Panc1 (cell line): ENCODE measurements around the gene LEMD2. TPM values are rescaled to one million over a fixed set of nuclear protein-coding genes. Genes with fewer than 3 reads are reported as not detected.

Source experiments
- ATAC-seq: fragments of 200-7000 bp; cut with Tn5 transposase; 2 replicates; pipeline ENCODE4 v1.9.1; 2020; ENCODE audit warnings: mild to moderate bottlenecking, moderate library complexity
- Bru-seq: library from RNA; stranded (reverse); fragments of 400-500 nt; gene quantifications from one replicate; lab custom pipeline; 2021; lab: Mats Ljungman, UMichigan
- BruChase-seq, 2 experiments: library from RNA; stranded (reverse); fragments of 400-500 nt; gene quantifications; one replicate each; lab custom pipeline; 2021; lab: Mats Ljungman, UMichigan
- BruUV-seq: library from RNA; stranded (reverse); fragments of 400-500 nt; replicated peaks from 2 replicates; lab custom pipeline; 2021; lab: Mats Ljungman, UMichigan
- CTCF ChIA-PET: fragments of 300-600 bp; sonication (Branson Sonifier 250); formaldehyde crosslinking; loops from one replicate; lab custom pipeline; 2022; ENCODE audit warnings: antibody characterized with exemption; lab: Charles Lee
- POLR2A ChIA-PET: fragments of 300-600 bp; sonication (Branson Sonifier 250); formaldehyde crosslinking; loops from one replicate; lab custom pipeline; 2022; ENCODE audit warnings: antibody characterized with exemption; lab: Charles Lee
- DNase-seq: peaks from one replicate; pipeline ENCODE4 v3.0.0-alpha.2; 2010; ENCODE audit warnings: low read depth, low spot score
- H3K27ac ChIP-seq: 2 replicates; pipeline ENCODE4 v1.5.1; 2011; ENCODE audit warnings: mild to moderate bottlenecking, low read length, inconsistent platforms
- H3K27me3 ChIP-seq: fragments of 200-500 bp; sonication (Bioruptor generic); 2 replicates; pipeline ENCODE4 v1.6.0; 2014; ENCODE audit warnings: low read length, inconsistent platforms; ENCODE audit not compliant: control insufficient read depth, insufficient read depth
- H3K36me3 ChIP-seq: fragments of 200-500 bp; sonication (Bioruptor generic); 2 replicates; pipeline ENCODE4 v1.5.1; 2014; ENCODE audit warnings: inconsistent platforms, mild to moderate bottlenecking, low read length, moderate library complexity; ENCODE audit not compliant: control insufficient read depth, insufficient read depth
- H3K4me1 ChIP-seq: 2 replicates; pipeline ENCODE4 v1.5.1; 2011; ENCODE audit warnings: inconsistent platforms, mild to moderate bottlenecking, low read length, moderate library complexity; ENCODE audit not compliant: control insufficient read depth, insufficient read depth
- H3K4me3 ChIP-seq, 2 experiments: 2 replicates each; pipeline ENCODE4 v1.5.1; 2011 to 2012; ENCODE audit warnings: low read depth in 2 of 2, low read length in 2 of 2, mild to moderate bottlenecking in 2 of 2, inconsistent platforms in 1 of 2, moderate library complexity in 1 of 2
- H3K9me3 ChIP-seq: fragments of 200-500 bp; sonication (Bioruptor generic); 2 replicates; pipeline ENCODE4 v1.5.1; 2014; ENCODE audit warnings: low read depth, mild to moderate bottlenecking, inconsistent platforms, low read length, moderate library complexity; ENCODE audit not compliant: control insufficient read depth, insufficient read depth
- CTCF ChIP-seq: fragments of 450-650 bp; IDR thresholded peaks from 2 replicates; pipeline ENCODE4 v1.5.1; 2017; ENCODE audit warnings: mild to moderate bottlenecking
- POLR2AphosphoS5 ChIP-seq: IDR thresholded peaks from 2 replicates; pipeline ENCODE4 v1.6.1; 2012; ENCODE audit warnings: mild to moderate bottlenecking, low read depth, low read length, moderate library complexity
- REST ChIP-seq, 2 experiments: IDR thresholded peaks; 2 replicates each; pipeline ENCODE4 v1.6.1; 2011 to 2012; ENCODE audit warnings: low read depth in 2 of 2, control low read depth in 1 of 2, low read length in 1 of 2, mild to moderate bottlenecking in 1 of 2, moderate library complexity in 1 of 2; ENCODE audit not compliant: insufficient read depth in 1 of 2
- SIN3A ChIP-seq: IDR thresholded peaks from 2 replicates; pipeline ENCODE4 v1.6.1; 2012; ENCODE audit warnings: low read depth, mild to moderate bottlenecking, low read length, moderate library complexity, borderline replicate concordance; ENCODE audit not compliant: insufficient read depth
- TCF7L2 ChIP-seq: IDR thresholded peaks from 2 replicates; pipeline ENCODE4 v1.6.1; 2011; ENCODE audit warnings: mild to moderate bottlenecking, low read depth, low read length, inconsistent platforms
- in situ Hi-C: cut with HindIII; loops from 2 replicates; pipeline ENCODE4 v1.10.0; 2016; ENCODE audit warnings: low sequenced_read_pairs, low pct_unique_long_range_greater_than_20kb
- intact Hi-C: fragments of 100-400 bp; cut with micrococcal nuclease; formaldehyde crosslinking; loops from one replicate; pipeline ENCODE4 v1.10.0; 2022; ENCODE audit not compliant: unreplicated experiment
- long read RNA-seq: library from polyadenylated mRNA; unstranded; transcript quantifications from one replicate; pipeline ENCODE4 v2.0.0, GENCODE V29; 2021; ENCODE audit not compliant: unreplicated experiment
- polyA plus RNA-seq: library from polyadenylated mRNA; unstranded; fragments of >200 nt; gene quantifications from one replicate; pipeline ENCODE4 v1.2.1, GENCODE V29; 2012; ENCODE audit warnings: missing spikeins; ENCODE audit not compliant: insufficient read length
- total RNA-seq: library from RNA; stranded (reverse); gene quantifications from one replicate; pipeline ENCODE4 v1.2.1, GENCODE V29; 2021; ENCODE audit not compliant: unreplicated experiment

LEMD2 gene
- total RNA-seq (89.8 TPM), Bru-seq, nascent RNA (percentile 89 among the genes with signal in this experiment), BruChase-seq, experiment 1, labeled RNA remaining after a 2-hour chase (percentile 89 among the genes with signal in this experiment), BruChase-seq, experiment 2, labeled RNA remaining after a 6-hour chase (percentile 89 among the genes with signal in this experiment)
- polyA plus RNA-seq: 75.3 TPM
- long read RNA-seq, transcript LEMD2-201 (9 exons, 2,958 nt): major isoform, 537 of 677 reads
- long read RNA-seq, transcript LEMD2-207 (8 exons, 1,306 nt): minor isoform, 19 of 677 reads
- long read RNA-seq, partial matches to known transcripts: 13 of 677 reads
- long read RNA-seq, other reads (novel, unspliced or antisense): 107 of 677 reads

GRCh38 chr6:33788694-33789549 is at the start of gene LEMD2:
TSS of gene LEMD2 (minus strand) at chr6:33789130. CDS start at chr6:33789116, 14 bp downstream.
- POLR2A ChIA-PET: interaction anchor here (0.6 kb wide), 1 partner anchor 366 kb away, joined by 4 read pairs; no protein-coding TSS in a partner anchor
- TF ChIP-seq TCF7L2 (peak; percentile 23; the same call in 1 of the 2 replicates), REST (IDR thresholded peaks at IDR 0.05; ENCODE audit: insufficient read depth in 1 of 2, low read depth in 2 of 2, low read length in 1 of 2) (peak in 1 of 2 experiments; percentile 57; a peak in 1 of 4 replicates), CTCF (no peak), SIN3A (peak; percentile 84; the same call in 1 of the 2 replicates), POLR2AphosphoS5 (peak; percentile 98)
- CTCF ChIA-PET: no interaction called here
- DNase-seq (peak; percentile 74), ATAC-seq (peak; percentile 96)
- BruUV-seq: no TSS peak
- H3K9me3 ChIP-seq: no peaks in the 10 kb centered on the region
- in situ Hi-C loops: no loop called here
- intact Hi-C loops: no loop called here
- H3K27ac ChIP-seq: peak within 1 kb of the TSS; percentile 96
- peak within 1 kb of the TSS; percentile 81 to 84 for H3K4me3 ChIP-seq
- peaks cover 41% of the 10 kb centered on the region for H3K4me1 ChIP-seq
- no peaks in the 10 kb centered on the region for H3K27me3 ChIP-seq
- H3K36me3 ChIP-seq: peaks cover 14% of the 10 kb centered on the region

- no TSS peak for BruUV-seq
- no peak for TF ChIP-seq SIN3A
- no peak for TF ChIP-seq REST (IDR thresholded peaks at IDR 0.05; ENCODE audit: insufficient read depth in 1 of 2, low read depth in 2 of 2, low read length in 1 of 2)
- no peak for TF ChIP-seq TCF7L2
- no peak for TF ChIP-seq POLR2AphosphoS5
- no peak for TF ChIP-seq CTCF
- no peak overlapping the region for H3K4me3 ChIP-seq
- ChIA-PET POLR2A (interaction anchor here (0.5 kb wide), 1 partner anchor 552 kb away, joined by 3 read pairs; no protein-coding TSS in a partner anchor), CTCF (interaction anchor here (0.7 to 1.5 kb wide), 3 partner anchors 10 to 113 kb away, joined by 3 to 5 read pairs (median 4); no protein-coding TSS in a partner anchor)
- H3K27me3 ChIP-seq: no peaks in the 10 kb centered on the region
- in situ Hi-C loops: no loop called here
- H3K4me1 ChIP-seq: peaks cover 53% of the 10 kb centered on the region
- DNase-seq (no peak), ATAC-seq (peak; percentile 37)
- intact Hi-C loops: no loop called here
- H3K27ac ChIP-seq: peak overlapping the region; percentile 88
- no peaks in the 10 kb centered on the region for H3K36me3 ChIP-seq
- peaks cover 5% of the 10 kb centered on the region; the same call in 1 of the 2 replicates for H3K9me3 ChIP-seq
Measured at GRCh38 chr6:33837971-33838665, 49.2 kb upstream of the LEMD2 start.
